SK-N-MC (cell line): Measurements from ENCODE around the gene GYPB.
"Not testable (repeated sequence)": the region's sequence is repeated elsewhere in the genome, so short reads cannot be mapped to it uniquely, and the experiment has no call there.

Source experiments
- EZH2 ChIP-seq: fragments of 200-600 bp; sonication (generic); IDR thresholded peaks from one replicate; pipeline ENCODE4 v1.6.1; 2017; ENCODE audit warnings: antibody characterized with exemption
- POLR2AphosphoS5 ChIP-seq: IDR thresholded peaks from 2 replicates; pipeline ENCODE4 v1.6.1; 2012; ENCODE audit warnings: mild to moderate bottlenecking, low read depth, low read length, borderline replicate concordance

DNA sequence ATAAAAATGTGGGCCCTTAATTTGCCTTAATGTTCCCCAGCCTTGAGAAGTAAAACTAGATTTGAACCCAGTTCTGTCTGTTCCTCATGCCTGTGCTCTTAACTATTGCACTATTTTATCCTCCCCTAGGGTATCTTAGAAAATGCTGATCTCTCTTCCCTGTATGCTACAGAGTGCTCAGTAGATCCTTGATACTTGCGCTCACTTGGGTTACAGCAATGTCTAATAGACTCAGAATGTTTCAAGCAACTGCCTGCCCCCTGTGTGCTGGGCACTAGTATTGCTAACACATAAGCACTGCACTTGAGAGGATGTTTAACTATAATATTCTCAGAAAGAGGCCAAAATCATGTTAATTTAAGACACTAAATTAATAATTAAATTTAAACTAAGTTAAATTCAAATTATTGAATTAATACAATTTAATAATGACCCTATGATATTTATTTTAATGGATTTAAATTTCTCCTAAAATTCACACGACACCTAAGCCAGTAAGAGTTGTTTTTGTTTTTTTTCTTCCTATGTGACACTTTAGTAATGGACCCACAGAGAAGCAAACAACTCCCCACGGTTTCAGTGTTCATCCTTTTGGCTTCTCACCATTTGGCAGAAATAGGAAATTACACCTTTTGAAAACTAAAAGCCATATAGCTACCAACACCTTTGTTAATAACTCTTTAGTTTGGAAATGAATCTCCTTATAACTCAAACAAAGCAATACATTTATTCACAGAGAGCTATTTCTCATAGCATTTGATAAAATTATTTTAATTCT is 768 bp downstream of the GYPB start:
- TF ChIP-seq EZH2, POLR2AphosphoS5: not testable (repeated sequence)
